Testis (tissue), 3 donors: ENCODE results near the gene ACKR4. TPM values are rescaled to one million over a fixed set of nuclear protein-coding genes. Genes with fewer than 3 reads are reported as not detected.

Source experiments
- DNase-seq: peaks from one replicate; pipeline ENCODE4 v3.0.0-alpha.2; 2019
- H3K27ac ChIP-seq, 2 donors: fragments of 200-600 bp; sonication (generic); one replicate each; pipeline ENCODE4 v1.5.1; 2019
- H3K27me3 ChIP-seq: fragments of 200-600 bp; sonication (generic); one replicate; pipeline ENCODE4 v1.5.1; 2019
- H3K36me3 ChIP-seq: fragments of 200-600 bp; sonication (generic); one replicate; pipeline ENCODE4 v1.5.1; 2017; ENCODE audit warnings: low read depth; ENCODE audit errors: missing control alignments
- H3K4me1 ChIP-seq: fragments of 200-600 bp; sonication (generic); one replicate; pipeline ENCODE4 v1.5.1; 2019
- H3K4me3 ChIP-seq, 2 donors: fragments of 200-600 bp; sonication (generic); one replicate each; pipeline ENCODE4 v1.5.1; 2017 to 2019
- H3K9me3 ChIP-seq: fragments of 200-600 bp; sonication (generic); one replicate; pipeline ENCODE4 v1.5.1; 2017
- CTCF ChIP-seq, 3 experiments: fragments of 450-650 bp in 2 of 3; fragments of 200-600 bp in 1 of 3; sonication (generic) in 1 of 3; IDR thresholded peaks; one replicate each; pipeline ENCODE4 v1.5.1; 2016 to 2019; ENCODE audit warnings: antibody characterized with exemption in 3 of 3, mild to moderate bottlenecking in 2 of 3, moderate library complexity in 1 of 3
- POLR2A ChIP-seq: fragments of 450-650 bp; IDR thresholded peaks from one replicate; pipeline ENCODE4 v1.6.1; 2017; ENCODE audit warnings: antibody characterized with exemption, mild to moderate bottlenecking, moderate library complexity
- WGBS, 2 donors: methylation state at CpG; one replicate each; pipeline ENCODE4 v1.1.5; 2018; 5-methylcytosine and 5-hydroxymethylcytosine counted together
- intact Hi-C: fragments of 100-400 bp; cut with DNase I; formaldehyde crosslinking; loops from one replicate; pipeline ENCODE4 v1.15.1; 2023; ENCODE audit warnings: low total_unique reads
- polyA plus RNA-seq: library from polyadenylated mRNA; stranded (reverse); fragments of 350-450 nt; fragmentation: Illumina TruSeq; extraction: RNeasy Lipid Tissue Mini Kit (QIAGEN cat#74804); gene quantifications from one replicate; pipeline ENCODE4 v1.2.3, GENCODE V29; 2014; ENCODE audit warnings: low read depth, low replicate concordance; ENCODE audit not compliant: insufficient read depth
- total RNA-seq, 2 donors: library from RNA; depleted of rRNA; stranded (reverse); fragments of >200 nt; gene quantifications; one replicate each; pipeline ENCODE4 v1.2.3, GENCODE V29; 2016

Gene ACKR4
- total and polyA plus RNA-seq, 3 donors from 2014 or later = 0.16 to 1.2 TPM; not detected in 1

DNA sequence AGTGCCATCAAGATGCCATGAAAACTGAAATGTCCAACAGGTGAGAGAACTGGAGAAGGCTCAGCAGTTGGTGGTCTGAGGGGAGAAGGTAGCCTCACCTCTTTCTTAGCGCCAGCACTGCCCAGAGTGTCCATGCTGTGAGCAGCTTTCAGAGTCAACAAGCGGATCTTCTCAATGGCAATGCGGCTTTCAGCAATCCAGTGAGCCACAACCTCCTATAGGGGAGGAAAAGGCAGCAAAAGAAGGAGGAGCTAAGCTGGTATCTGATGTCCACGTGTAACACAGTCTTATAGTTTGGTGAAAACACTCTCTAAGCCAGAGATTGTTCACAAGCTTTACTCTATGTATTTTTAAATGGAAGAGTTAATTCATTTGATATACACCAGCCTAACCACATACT, 36.1 kb upstream of the ACKR4 start:
- intact Hi-C loops = no loop called here
- Histone ChIP-seq H3K36me3 (no peaks in the 10 kb centered on the region), H3K9me3 (no peaks in the 10 kb centered on the region), H3K27me3 (no peaks in the 10 kb centered on the region), H3K4me3 (no peak overlapping the region), H3K27ac (no peak overlapping the region), H3K4me1 (no peaks in the 10 kb centered on the region)
- no peak for TF ChIP-seq CTCF (IDR thresholded peaks at IDR 0.05)
- no peak for TF ChIP-seq POLR2A
- DNase-seq = no peak
- 87 to 89% methylated on average over 4 of the region's 4 CpGs for WGBS, 2 donors

DNA sequence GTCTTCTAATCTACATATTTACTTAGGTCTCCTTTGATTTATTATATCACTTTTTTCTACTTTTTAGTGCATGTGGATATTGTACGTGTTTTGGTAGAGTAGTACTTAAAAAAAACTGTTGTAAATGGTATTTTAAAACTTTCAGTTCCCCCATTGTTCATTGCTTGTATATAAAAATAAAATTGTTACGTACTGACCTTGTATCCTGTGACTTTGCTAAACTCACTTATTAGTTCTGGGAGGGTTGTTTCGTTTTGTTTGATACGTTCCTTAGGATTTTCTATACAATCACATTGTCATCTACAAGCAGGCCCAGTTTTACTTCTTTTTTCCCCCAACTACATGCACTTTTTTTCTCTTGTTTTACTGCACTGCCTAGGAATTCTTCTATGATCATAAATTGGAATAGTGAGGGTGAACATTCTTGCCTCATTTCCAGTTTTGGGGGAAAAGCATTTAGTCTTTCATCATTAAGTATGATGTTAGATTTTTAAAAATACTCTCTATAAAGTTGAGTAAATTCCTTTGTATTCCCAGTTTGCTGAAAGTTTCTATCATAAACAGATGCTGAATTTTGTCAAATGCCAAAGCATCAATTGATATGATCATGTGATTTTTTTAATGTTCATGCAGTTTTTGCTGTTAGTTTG, 33.5 kb upstream of the ACKR4 start:
- Histone ChIP-seq H3K9me3 (no peaks in the 10 kb centered on the region), H3K36me3 (no peaks in the 10 kb centered on the region), H3K4me1 (no peaks in the 10 kb centered on the region), H3K27ac (no peak overlapping the region), H3K4me3 (no peak overlapping the region), H3K27me3 (no peaks in the 10 kb centered on the region)
- TF ChIP-seq CTCF (IDR thresholded peaks at IDR 0.05) (no peak), POLR2A (no peak)
- no peak for DNase-seq
- 80 to 85% methylated on average over 4 of the region's 4 CpGs for WGBS, 2 donors
- intact Hi-C loops = no loop called here

DNA sequence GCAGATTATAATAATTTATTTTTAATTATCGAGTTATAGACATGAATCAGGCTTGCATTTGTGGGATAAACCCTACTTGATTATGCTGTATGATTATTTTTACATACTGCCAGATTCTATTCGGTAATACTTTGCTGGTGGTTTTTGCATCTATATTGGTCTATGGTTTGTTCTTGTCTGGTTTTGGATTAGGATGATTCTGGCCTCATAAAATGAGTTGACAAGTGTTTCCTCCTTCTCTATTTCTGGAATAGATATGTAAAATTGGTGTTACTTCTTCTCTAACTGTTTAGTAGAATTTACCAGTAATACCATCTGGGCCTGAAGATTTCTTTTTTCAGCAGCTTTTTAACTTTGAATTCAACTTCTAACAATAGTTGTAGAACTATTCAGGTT, 33.0 kb upstream of the ACKR4 start:
- H3K9me3 ChIP-seq = no peaks in the 10 kb centered on the region

GRCh38 chr3:132568422-132568821, 28.6 kb upstream of the ACKR4 start:
- no peaks in the 10 kb centered on the region for H3K4me1 ChIP-seq
- no peak overlapping the region for H3K4me3 ChIP-seq
- no peaks in the 10 kb centered on the region for H3K9me3 ChIP-seq
- WGBS, 2 donors = 77 to 79% methylated on average over 2 of the region's 2 CpGs
- intact Hi-C loops = no loop called here
- H3K36me3 ChIP-seq = no peaks in the 10 kb centered on the region
- H3K27me3 ChIP-seq = no peaks in the 10 kb centered on the region
- TF ChIP-seq CTCF (IDR thresholded peaks at IDR 0.05) = no peak
- no peak for TF ChIP-seq POLR2A
- DNase-seq = no peak
- H3K27ac ChIP-seq = no peak overlapping the region

More for the DNA sequence above, 33.0 kb upstream of the ACKR4 start:
- TF ChIP-seq POLR2A (no peak), CTCF (IDR thresholded peaks at IDR 0.05) (no peak)
- no peaks in the 10 kb centered on the region for H3K36me3 ChIP-seq
- H3K27me3 ChIP-seq = no peaks in the 10 kb centered on the region
- H3K27ac ChIP-seq = no peak overlapping the region
- intact Hi-C loops = no loop called here
- no peak for DNase-seq
- 85 to 96% methylated on average over 2 of the region's 2 CpGs for WGBS, 2 donors
- H3K4me1 ChIP-seq = no peaks in the 10 kb centered on the region
- no peak overlapping the region for H3K4me3 ChIP-seq

- Histone ChIP-seq H3K9me3 (no peaks in the 10 kb centered on the region), H3K27me3 (no peaks in the 10 kb centered on the region), H3K27ac (no peak overlapping the region), H3K4me3 (no peak overlapping the region), H3K36me3 (no peaks in the 10 kb centered on the region), H3K4me1 (peaks cover 2% of the 10 kb centered on the region)
- WGBS, 2 donors = 37 to 62% methylated on average over 2 of the region's 2 CpGs
- no peak for DNase-seq
- intact Hi-C loops = no loop called here
- TF ChIP-seq POLR2A (no peak), CTCF (IDR thresholded peaks at IDR 0.05) (no peak)
Observed at GRCh38 chr3:132569153-132569552, 27.9 kb upstream of the ACKR4 start.
